Adrenal gland (tissue), 12 donors: ENCODE results near the gene KDF1. TPM values are rescaled to one million over a fixed set of nuclear protein-coding genes. Genes with fewer than 3 reads are reported as not detected.
A peak's percentile ranks its signal among the peaks of the same experiment; 100 is the strongest.

ENCODE experiments used
- DNase-seq, 7 donors: peaks; one replicate each; pipeline ENCODE4 v3.0.0-alpha.2; 2019 to 2020
- H3K27ac ChIP-seq, 5 donors: fragments of 200-600 bp; sonication (generic) in 4 of 5; 1 replicate in 3 of 5; 2 replicates in 2 of 5; pipeline versions ENCODE4 v1.5.1 to v1.8.0; 2016 to 2020; ENCODE audit warnings: mild to moderate bottlenecking in 1 of 5
- H3K27me3 ChIP-seq: fragments of 200-600 bp; 2 replicates; pipeline ENCODE4 v1.8.0; 2021
- H3K36me3 ChIP-seq, 2 donors: fragments of 200-600 bp; replicated peaks in 1 of 2; 1 replicate in 1 of 2; 2 replicates in 1 of 2; pipeline versions ENCODE4 v1.5.1 to v1.8.0; 2018 to 2022
- H3K4me1 ChIP-seq, 2 donors: fragments of 200-600 bp; replicated peaks in 1 of 2; 1 replicate in 1 of 2; 2 replicates in 1 of 2; pipeline versions ENCODE4 v1.5.1 to v1.8.0; 2018 to 2021
- H3K4me3 ChIP-seq, 4 donors: fragments of 200-600 bp; sonication (generic) in 3 of 4; one replicate each; pipeline ENCODE4 v1.5.1; 2016 to 2018
- H3K9me3 ChIP-seq, 3 donors: fragments of 200-600 bp; sonication (generic) in 1 of 3; replicated peaks in 1 of 3; 1 replicate in 2 of 3; 2 replicates in 1 of 3; pipeline versions ENCODE4 v1.5.1 to v1.8.0; 2016 to 2021
- POLR2A ChIP-seq, 2 donors: fragments of 450-650 bp; IDR thresholded peaks; one replicate each; pipeline ENCODE4 v1.6.1; 2017; ENCODE audit warnings: antibody characterized with exemption in 2 of 2, mild to moderate bottlenecking in 2 of 2, moderate library complexity in 1 of 2
- WGBS, 4 donors: extraction: QIAGEN DNeasy Blood & Tissue Kit in 2 of 4; methylation state at CpG; one replicate each; pipeline versions ENCODE4 v1.1.5 to v1.1.7; 2013 to 2017; 5-methylcytosine and 5-hydroxymethylcytosine counted together
- intact Hi-C, 2 donors: fragments of 100-400 bp; cut with DNase I; formaldehyde crosslinking; loops; one replicate each; pipeline versions ENCODE4 v1.14.1 to v1.15.0; 2022 to 2023
- polyA plus RNA-seq, 3 donors: library from polyadenylated mRNA; stranded (reverse); fragments of 200-250 nt in 2 of 3; fragments of 350-450 nt in 1 of 3; fragmentation: Illumina TruSeq in 1 of 3; extraction: RNeasy Lipid Tissue Mini Kit (QIAGEN cat#74804) in 1 of 3; gene quantifications; one replicate each; pipeline ENCODE4 v1.2.3, GENCODE V29; 2013 to 2014
- total RNA-seq, 9 donors: library from RNA; depleted of rRNA in 4 of 9; stranded (reverse); fragments of >200 nt in 4 of 9; fragments of 120-200 nt in 1 of 9; fragmentation: NEBNext Ultra II Directional in 1 of 9; extraction: Animal tissue kit (Norgen Biotek cat#: 25700) in 1 of 9; gene quantifications; one replicate each; pipeline versions ENCODE4 v1.1.0 to v1.2.4, GENCODE V29; 2013 to 2023
- TF ChIP-seq, protein P1 (sequence below), 6 experiments: fragments of 450-650 bp in 4 of 6; fragments of 200-600 bp in 2 of 6; sonication (generic) in 1 of 6; IDR thresholded peaks; 1 replicate in 5 of 6; 2 replicates in 1 of 6; pipeline versions ENCODE4 v1.5.1 to v1.8.0; 2016 to 2021; ENCODE audit warnings: antibody characterized with exemption in 6 of 6, mild to moderate bottlenecking in 2 of 6, moderate library complexity in 1 of 6
- donor health status: healthy with polysubstance abuse.
- donor health status: Bipolar disorder and iron deficiency.
- donor health status: DM: yes; HTN: yes; CAD: no.
- donor health status: DM: no; HTN: no; CAD: no.
- donor health status: DM: no; HTN: no; CAD: no.
- donor health status: DM: yes; HTN: yes; CAD: no.

The KDF1 gene
- total and polyA plus RNA-seq, 12 donors, result 0.15 to 4.0 (median 1.2) TPM

DNA sequence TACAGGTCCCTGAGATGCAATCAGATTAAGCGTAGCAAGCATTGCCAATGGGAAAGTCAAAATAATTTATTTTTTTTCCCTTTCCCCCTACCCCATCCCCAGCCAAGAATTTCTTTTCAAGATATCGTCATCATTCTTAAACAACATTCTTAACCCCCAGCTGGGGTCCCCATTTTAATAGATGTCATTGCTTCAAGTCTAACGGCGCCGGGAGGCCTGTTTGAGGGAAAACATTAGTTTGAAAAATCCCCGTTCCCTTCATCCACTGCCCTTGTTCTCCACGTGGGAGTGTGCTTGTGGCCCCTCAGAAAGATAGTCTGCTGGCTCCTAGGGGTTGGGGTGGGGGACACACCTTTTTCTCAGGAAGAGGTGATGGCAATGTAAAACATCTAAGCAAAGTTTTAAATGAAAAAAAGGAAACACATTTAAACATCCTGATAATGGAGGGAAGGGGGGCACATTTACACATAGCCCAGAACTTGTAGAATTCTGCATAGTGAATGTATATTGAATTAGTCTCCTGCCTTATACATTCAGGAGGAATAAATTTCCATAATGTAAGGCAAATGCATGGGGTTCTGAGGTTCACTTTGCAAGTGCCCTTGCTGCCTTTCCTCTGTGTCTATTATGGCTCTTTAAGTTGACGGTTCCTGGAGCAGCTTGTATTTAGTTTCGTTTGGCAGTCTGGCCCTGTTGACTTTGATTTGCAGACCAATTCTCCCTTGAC, 40.0 kb upstream of the KDF1 start:
- Histone ChIP-seq H3K4me3 (no peak overlapping the region), H3K4me1 (peaks cover 0 to 18% of the 10 kb centered on the region in 2 donors), H3K36me3 (no peaks in the 10 kb centered on the region), H3K27ac (peak overlapping the region in 3 of 5 donors; percentile 34 to 87 (median 56)), H3K9me3 (no peaks in the 10 kb centered on the region), H3K27me3 (no peaks in the 10 kb centered on the region)
- no peak for DNase-seq
- 77 to 88% (median 81%) methylated on average over 9 of the region's 9 CpGs for WGBS, 4 donors
- TF ChIP-seq POLR2A (IDR thresholded peaks at IDR 0.05), result no peak
- TF ChIP-seq, protein P1, sequence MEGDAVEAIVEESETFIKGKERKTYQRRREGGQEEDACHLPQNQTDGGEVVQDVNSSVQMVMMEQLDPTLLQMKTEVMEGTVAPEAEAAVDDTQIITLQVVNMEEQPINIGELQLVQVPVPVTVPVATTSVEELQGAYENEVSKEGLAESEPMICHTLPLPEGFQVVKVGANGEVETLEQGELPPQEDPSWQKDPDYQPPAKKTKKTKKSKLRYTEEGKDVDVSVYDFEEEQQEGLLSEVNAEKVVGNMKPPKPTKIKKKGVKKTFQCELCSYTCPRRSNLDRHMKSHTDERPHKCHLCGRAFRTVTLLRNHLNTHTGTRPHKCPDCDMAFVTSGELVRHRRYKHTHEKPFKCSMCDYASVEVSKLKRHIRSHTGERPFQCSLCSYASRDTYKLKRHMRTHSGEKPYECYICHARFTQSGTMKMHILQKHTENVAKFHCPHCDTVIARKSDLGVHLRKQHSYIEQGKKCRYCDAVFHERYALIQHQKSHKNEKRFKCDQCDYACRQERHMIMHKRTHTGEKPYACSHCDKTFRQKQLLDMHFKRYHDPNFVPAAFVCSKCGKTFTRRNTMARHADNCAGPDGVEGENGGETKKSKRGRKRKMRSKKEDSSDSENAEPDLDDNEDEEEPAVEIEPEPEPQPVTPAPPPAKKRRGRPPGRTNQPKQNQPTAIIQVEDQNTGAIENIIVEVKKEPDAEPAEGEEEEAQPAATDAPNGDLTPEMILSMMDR (IDR thresholded peaks at IDR 0.05), result no peak
- intact Hi-C loops, result no loop called here

DNA sequence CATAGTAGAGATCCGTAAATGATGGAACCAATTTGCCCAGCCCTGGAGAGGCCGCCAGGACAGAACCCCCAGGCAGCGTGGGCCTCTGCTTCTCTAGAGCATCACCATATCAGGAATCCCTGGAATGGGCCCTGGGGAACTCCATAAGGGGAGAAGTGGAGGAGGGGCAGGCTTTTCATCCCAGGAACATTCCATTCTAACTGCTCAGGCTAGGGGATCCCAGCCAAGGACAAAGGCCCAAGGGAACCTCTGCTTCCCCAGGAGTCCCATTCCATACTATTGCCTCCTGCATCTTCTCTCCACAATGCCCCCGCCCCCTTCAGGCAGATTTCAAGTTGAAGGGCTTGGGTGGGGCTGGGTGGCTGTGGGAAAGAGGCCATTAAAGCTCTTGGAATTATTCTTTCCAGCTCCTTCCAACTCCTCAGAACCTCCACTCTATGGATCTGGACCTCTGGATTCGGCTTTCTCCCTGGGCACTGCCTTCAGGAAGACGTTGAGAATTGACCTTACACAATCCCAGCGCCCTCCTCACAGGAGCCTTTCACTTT, 39.2 kb upstream of the KDF1 start:
- peak in 6 of 7 donors; percentile 58 to 87 (median 70) for DNase-seq
- TF ChIP-seq, protein P1 (IDR thresholded peaks at IDR 0.05), result no peak
- no peak for TF ChIP-seq POLR2A (IDR thresholded peaks at IDR 0.05)
- Histone ChIP-seq H3K4me3 (no peak overlapping the region), H3K27me3 (no peaks in the 10 kb centered on the region), H3K36me3 (no peaks in the 10 kb centered on the region), H3K27ac (peak overlapping the region in 3 of 5 donors; percentile 49 to 87 (median 57)), H3K9me3 (no peaks in the 10 kb centered on the region), H3K4me1 (peaks cover 0 to 18% of the 10 kb centered on the region in 2 donors)
- intact Hi-C loops, result loop anchor here (5.0 kb wide), 3 partner anchors 33 to 98 kb away; no protein-coding TSS in a partner anchor
- WGBS, 4 donors, result 75 to 89% (median 80%) methylated on average over 7 of the region's 7 CpGs

DNA sequence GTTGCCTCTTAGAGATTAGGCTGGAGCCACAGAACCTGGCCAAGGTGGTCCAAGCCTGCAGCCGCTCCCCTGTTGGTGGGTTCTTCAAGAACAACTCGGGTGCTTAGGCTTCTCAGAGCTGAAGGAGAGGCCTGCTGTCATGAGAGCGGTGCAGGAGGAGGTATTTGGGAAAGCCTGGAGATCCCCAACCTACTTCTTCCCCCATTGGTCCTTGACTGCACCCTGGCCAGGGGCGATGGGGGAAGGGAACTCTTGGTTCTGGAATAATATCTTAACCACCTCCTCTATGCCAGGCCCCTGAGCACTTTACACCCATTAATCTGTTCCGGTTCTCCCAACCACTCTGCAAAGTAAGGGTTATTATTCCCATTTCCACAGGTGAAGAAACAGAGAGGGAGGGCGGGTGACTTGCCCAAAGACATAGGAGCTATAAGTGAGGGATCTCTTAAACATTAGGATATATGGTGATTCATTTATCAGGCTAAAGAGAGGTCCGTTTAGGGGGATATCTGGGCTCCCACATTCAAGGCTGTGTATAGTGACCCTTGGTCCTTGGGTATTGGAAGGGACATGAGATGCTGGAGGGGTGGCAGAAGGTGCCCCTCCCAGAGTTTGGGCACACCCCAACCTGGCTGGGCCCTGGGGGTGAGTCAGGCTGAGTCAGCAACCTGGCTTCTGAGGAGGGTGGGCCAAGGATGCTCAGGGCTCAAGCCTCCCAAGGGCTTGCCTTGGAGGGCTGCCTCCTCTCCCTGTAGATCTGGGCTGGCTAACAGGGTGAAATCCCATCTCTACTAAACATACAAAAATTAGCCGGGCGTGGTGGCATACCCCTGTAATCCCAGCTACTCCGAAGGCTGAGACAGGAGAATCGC, 38.4 kb upstream of the KDF1 start:
- H3K27ac ChIP-seq, result peak overlapping the region in 3 of 5 donors; percentile 49 to 87 (median 57)
- intact Hi-C loops, result loop anchor here (5.0 kb wide), 3 partner anchors 34 to 99 kb away; no protein-coding TSS in a partner anchor
- H3K4me1 ChIP-seq, result peaks cover 3 to 18% of the 10 kb centered on the region in 2 donors
- no peak for DNase-seq
- H3K27me3 ChIP-seq, result no peaks in the 10 kb centered on the region
- no peaks in the 10 kb centered on the region for H3K36me3 ChIP-seq
- 87 to 89% (median 89%) methylated on average over 10 to 11 of the region's 11 CpGs for WGBS, 4 donors
- no peaks in the 10 kb centered on the region for H3K9me3 ChIP-seq
- no peak overlapping the region for H3K4me3 ChIP-seq
- no peak for TF ChIP-seq POLR2A (IDR thresholded peaks at IDR 0.05)
- TF ChIP-seq, protein P1 (IDR thresholded peaks at IDR 0.05), result no peak

DNA sequence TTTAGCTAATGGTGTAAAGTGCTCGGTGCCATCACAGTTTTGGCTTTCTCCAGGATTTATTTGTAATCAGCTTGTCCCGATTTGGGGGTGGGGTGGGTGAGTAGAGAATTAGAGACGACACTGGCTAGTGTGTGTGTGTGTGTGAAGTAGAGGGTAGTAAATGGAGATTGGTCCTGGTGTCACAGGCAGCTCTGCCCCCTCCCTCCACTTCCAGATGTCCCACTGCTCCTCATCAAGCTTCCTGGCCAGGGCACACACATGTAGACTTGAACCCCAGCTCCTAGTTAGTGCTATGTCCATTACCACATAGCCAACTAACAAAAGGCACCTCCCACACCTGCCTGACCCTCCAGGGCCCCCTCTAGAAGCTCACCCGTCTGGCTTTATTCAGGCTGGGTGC, 36.4 kb upstream of the KDF1 start:
- H3K9me3 ChIP-seq, result no peaks in the 10 kb centered on the region
- H3K27ac ChIP-seq, result no peak overlapping the region
- DNase-seq, result no peak
- TF ChIP-seq, protein P1 (IDR thresholded peaks at IDR 0.05), result no peak
- no peak for TF ChIP-seq POLR2A (IDR thresholded peaks at IDR 0.05)
- H3K4me1 ChIP-seq, result peaks cover 7 to 18% of the 10 kb centered on the region in 2 donors
- intact Hi-C loops, result loop anchor here (5.0 kb wide), 3 partner anchors 36 to 101 kb away; no protein-coding TSS in a partner anchor
- H3K36me3 ChIP-seq, result no peaks in the 10 kb centered on the region
- 75 to 89% (median 87%) methylated on average over 4 of the region's 4 CpGs for WGBS, 4 donors
- peaks cover 6% of the 10 kb centered on the region for H3K27me3 ChIP-seq
- no peak overlapping the region for H3K4me3 ChIP-seq
